Hepatocyte (in vitro differentiated cells): ENCODE measurements around the gene PLCB2.

Experiments used
- EZH2 ChIP-seq: fragments of 200-600 bp; sonication (generic); IDR thresholded peaks from 2 replicates; pipeline ENCODE4 v1.6.1; 2016; ENCODE audit warnings: antibody characterized with exemption, mild to moderate bottlenecking, borderline replicate concordance
- TF ChIP-seq, protein P1 (sequence below): fragments of 200-600 bp; sonication (generic); IDR thresholded peaks from 2 replicates; pipeline ENCODE4 v1.5.1; 2016; ENCODE audit warnings: antibody characterized with exemption, mild to moderate bottlenecking; ENCODE audit not compliant: poor library complexity

DNA sequence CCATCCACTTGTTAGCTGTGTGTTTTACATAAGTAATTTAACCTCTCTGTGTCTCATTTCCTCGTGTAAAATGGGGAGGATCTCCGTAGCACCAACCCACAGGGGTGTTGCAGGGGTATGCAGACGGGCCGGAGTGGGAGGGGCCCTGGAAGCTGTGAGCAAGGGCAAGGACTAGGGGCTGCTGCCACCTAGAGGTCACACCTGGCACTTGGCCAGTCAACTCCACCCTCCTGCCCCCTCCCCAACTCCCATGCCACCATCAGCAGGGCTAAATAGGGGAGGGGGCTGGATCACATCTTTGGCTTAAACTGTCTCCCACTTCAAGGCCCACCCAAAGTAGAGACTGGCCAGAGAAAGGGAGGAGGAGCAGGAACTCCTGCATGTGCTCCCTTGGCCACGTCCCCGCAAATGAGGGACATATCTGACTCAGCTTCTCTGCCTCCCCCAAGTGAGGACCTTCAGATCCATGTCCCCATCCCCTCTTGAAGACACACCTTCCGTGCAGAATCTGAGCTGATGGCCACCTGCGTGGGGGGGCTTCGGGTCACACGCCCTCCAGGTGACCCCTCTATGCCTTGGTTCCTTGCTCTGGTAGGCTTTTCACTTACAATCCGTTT, 30.4 kb upstream of the PLCB2 start:
- TF ChIP-seq, protein P1, sequence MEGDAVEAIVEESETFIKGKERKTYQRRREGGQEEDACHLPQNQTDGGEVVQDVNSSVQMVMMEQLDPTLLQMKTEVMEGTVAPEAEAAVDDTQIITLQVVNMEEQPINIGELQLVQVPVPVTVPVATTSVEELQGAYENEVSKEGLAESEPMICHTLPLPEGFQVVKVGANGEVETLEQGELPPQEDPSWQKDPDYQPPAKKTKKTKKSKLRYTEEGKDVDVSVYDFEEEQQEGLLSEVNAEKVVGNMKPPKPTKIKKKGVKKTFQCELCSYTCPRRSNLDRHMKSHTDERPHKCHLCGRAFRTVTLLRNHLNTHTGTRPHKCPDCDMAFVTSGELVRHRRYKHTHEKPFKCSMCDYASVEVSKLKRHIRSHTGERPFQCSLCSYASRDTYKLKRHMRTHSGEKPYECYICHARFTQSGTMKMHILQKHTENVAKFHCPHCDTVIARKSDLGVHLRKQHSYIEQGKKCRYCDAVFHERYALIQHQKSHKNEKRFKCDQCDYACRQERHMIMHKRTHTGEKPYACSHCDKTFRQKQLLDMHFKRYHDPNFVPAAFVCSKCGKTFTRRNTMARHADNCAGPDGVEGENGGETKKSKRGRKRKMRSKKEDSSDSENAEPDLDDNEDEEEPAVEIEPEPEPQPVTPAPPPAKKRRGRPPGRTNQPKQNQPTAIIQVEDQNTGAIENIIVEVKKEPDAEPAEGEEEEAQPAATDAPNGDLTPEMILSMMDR, result peak; percentile 83
- TF ChIP-seq EZH2, result no peak
